ENCODE results near the gene ABCA4. TPM values are rescaled to one million over a fixed set of nuclear protein-coding genes. Genes with fewer than 3 reads are reported as not detected.
A peak's percentile ranks its signal among the peaks of the same experiment; 100 is the strongest.

Gene ABCA4
- total RNA-seq, 1 donor from 2014 or later = 487 TPM

DNA sequence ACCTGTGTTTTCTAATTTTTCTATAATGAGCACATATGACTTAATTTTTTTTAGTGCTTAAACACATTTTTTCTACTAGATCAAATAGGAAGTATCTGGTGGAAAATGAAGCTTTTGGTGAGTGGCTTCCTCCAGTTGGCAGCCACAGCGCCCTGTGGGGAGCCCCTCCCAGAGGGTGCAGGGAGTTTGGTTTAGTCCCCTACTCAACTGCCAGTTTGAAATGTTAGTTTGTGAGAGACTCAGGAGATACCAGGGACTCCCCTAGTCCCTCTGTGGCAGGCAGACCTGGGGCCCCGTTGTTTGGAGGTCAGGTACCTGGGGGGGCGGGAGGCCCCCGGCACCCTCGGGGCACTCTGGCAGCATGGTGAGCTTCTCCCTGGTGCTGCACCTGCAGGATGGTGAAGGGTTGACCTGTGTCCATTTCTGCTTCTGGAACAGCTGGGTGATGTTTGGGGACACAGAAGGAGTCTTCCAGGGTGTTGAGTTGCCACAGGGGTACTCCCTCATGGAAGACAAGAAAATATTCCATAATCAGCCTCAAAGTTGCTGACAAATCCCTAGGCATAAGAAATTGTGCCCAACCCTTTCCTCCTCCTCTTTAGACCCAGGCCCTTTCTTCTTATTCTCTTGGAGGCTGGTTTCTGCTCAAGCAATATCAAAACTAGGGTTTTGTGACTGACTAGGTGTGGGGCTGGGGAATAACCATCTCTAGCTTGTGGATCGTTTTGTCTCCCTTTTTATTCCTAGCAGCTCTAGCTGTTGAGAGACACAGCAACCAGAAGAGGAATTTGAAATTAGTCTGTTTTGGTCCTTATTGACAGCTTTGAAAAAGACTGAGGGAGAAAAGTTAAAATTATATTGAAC, 91.6 kb downstream of the ABCA4 start:
- no peak for DNase-seq (ENCODE audit: low read depth in 2 of 2)

DNA sequence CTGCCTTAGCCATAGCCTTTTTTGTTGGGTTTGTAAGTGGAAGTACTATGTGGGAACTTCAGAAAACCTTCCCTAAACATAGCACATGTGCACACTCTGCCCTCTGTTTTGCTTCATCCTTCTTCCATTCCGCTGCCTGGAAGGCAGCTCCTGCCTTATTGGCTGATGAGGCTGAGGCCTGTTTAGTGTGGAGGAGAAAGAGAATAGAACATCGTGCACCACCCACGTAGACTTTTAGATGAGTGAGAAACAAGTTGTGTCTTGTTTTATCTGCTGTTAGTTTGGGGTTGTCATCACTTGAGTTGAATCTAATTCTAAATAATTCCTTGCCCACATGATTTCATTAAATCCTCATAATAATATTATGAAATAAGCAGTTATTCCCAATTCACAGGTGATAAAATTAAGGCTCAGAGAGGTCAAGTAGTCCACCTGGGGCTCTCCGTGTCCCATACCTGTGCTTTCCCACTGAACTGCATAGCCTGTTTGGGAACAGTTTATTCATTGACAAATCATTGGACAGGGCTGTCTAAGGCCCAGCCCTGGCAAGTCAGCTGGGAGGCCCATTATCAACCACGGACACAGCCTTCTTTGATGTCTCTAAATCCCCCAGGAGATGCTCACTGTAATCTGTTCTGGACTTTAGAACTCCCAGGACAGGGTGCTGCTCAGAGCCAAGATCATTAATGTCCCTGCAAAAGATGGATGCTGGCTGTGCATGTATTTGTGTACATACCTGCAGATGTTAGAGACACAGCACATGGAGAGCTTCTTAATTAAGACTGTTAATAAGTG, 93.0 kb downstream of the ABCA4 start:
- DNase-seq (ENCODE audit: low read depth in 2 of 2) = no peak

DNA sequence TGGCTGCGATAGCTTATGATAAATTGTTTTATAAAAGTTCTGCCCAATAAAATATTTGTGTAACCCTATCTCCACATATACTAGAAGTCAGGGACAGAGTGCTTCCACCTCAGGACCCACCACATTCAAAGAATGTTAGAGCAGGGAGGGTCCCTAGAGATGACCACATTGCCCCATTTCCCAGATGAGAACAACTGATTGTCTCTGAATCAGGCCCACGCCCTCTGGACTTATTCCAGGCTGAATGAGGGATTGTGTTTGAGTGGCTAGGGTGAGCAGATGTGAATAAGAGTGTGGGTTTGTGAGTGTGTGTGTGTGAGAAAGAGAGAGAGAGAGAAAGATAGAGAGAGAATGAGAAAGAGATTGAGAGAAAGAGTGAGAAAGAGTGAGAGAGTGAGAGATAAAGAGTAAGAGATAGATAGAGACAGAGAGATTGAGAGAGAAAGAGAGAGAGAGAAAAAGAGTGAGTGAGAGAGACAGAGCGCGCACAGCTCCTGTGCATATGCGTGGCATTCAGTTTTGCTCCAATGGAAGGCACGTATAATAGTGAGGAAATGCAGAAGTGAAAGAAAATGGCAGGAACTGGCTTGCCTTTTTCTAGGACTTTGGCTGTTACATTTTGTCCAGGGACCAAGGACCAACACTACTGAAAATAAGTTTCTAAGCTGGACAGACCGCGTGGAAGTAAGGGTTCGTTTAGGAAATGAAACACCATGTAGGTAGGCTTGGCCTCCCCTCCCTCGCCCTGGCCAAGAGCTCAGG, 94.1 kb downstream of the ABCA4 start:
- no peak for DNase-seq (ENCODE audit: low read depth in 2 of 2)

DNA sequence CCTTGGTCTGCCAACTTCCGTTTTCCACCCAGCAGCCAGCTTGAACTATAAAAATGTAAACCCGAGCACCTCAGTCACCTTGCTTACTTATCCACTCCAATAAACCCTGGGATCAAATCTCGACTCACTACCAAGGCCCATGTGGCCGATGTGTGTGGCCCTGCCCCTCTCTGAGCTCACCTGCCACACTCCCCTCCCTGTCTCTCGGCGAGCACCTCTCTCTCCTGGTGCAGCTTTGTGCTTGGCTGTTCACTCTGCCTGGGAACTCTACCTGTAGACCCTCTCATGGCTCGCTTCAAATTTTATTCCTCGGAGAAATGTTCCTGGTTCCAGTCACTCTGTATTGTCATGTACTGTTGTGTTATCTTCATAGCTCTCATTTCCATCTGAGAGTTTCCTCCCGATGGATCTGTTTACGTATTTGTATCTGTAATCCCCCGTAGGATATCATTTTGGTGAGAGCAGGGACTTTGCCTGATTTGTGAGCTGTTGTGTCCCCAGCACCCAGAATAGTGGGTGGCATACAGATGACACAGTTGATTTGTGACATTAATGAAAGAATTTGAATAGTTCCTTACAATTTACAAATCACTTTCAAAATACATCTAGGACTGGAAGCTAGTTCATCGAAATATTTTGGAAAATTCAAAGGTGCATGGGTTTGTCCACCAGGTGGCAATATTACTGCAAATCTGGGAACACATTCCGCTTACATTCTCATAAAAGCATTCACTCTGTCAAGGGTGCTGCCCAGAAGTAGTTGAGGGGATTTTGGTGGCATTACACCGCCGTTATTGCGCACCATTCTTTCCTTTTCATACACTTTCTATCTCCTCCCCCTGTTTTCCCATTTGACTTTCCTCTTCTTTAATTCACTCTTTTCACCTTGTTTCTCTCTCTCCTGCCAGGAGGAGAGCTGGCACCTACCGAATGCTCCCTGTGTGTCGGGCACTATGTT, 95.3 kb downstream of the ABCA4 start:
- DNase-seq (ENCODE audit: low read depth in 2 of 2) = peak; percentile 83 to 84

DNA sequence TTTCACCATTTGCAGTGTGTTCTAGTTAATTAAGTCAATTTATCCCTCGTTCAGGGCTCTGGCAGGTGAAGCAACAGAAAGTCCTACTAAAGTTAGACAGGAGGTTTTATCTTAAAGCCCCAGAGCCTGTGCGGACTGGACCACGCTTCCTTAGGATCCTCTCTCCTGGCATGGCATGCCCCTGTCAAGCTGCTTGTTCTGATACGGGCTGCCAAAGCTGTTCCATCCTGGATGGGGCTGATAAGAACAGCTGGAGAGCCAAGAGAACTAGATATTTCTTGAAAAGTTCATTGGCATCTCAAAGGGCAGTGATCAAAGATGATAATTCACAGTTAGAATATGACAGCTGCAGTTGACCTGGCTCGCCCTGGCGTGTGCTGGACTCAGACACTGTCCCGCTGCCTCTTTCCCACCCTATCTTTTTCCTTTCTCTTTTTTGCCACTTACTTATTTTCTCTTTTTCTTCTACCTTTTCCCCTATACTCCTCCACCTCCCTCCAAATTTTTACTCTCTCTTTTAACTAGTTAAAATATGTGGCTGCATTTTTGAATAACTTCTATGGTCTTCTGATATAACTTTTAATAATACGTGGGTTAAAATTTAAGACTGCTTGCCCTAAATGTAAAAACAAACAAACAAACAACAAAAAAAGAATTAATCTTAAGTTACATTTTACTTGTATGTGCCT, 96.7 kb downstream of the ABCA4 start:
- no peak for DNase-seq (ENCODE audit: low read depth in 2 of 2)

DNA sequence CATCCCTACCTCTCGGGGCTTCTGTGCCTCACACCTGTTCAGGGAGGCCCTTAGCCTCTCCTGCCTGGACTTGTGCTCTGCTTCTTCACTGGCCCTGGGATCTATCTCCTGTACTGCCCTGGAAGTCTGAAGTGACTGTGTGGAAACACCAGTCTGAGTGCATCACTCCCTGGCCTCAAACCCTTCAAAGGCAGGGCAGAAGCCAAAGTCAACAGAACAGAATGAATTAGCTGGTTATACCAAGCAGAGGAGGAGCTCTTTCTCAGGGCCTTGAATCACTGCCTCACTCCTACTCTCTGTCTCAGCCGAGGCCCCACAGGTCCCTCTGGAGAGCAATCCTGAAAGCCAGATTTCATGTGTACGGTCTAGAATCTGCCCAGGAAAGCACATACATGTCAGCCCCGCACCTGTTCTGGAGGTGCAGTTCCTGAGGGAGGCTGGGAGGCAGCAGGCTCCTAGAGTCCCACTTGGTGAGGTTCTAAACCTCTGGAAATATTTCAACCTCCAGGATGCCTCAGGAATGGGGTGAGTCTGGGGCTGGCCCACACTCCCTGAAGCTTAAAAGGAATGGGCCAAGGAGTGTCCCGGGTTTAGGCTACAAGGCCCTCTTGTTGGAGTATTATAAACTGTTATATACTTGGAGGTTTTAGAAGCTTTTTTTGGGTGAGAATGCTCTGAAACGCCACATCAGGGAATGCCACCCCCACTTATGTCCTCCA, 98.3 kb downstream of the ABCA4 start:
- DNase-seq (ENCODE audit: low read depth in 2 of 2) = peak in 1 of 2 donors; percentile 45

DNA sequence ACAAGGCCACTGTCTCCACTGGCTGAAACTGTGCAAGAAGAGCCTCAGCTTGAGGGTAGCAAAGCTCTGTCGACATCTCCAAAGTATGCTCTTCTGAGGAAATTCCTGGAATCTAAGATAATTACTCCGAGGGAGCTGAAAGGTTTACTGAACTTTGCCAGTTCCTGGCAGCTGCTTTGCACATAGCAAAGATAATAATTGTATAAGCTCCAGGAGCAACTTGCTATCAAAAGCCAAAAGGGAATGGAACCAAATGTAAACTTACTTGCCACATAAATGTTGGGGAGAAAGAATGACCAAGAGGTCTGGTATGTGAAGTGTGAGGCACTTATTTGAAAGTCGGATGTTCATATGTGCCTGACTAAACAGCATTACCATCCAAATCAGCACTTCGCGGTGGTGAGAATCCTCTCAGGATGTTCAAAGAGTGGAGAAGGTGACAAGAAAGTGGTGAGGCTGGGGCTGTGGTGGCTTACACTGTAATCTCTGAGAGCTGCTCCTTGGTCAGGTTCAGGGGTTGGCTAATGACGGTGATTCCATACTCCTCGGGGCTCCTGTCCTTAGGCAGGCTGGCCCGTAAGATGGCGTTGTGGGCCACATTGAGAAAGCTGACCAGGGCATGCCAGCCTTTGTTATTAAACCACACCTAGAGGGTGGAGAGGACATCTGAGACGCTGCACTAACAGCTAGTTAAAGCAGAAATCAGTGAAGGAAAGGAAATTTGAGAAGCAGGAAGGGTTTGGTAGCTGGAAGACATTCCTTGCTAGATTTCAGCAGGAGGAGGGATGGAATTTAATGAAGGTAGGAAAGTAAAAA, 100.0 kb downstream of the ABCA4 start:
- DNase-seq (ENCODE audit: low read depth in 2 of 2) = peak in 1 of 2 donors; percentile 59

DNA sequence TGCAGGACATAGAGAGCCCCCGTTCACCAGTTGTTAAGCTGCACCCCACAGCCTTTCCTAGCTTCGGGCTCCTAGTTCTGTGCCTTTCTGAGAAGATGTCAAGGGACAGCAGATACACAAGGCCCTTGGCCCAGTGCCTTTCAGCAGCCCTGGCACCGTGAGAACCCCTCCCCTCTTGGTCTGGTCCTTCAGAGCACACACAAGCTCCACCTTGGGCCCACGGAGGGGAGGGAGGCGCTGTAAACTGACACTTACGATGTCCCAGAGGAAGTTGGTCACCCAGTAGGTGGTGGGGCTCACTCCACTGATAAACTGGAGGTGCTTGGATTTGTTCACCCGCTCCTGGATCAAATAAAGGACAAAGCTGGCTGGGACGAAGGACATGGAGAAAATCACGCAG, 101.6 kb downstream of the ABCA4 start:
- no peak for DNase-seq (ENCODE audit: low read depth in 2 of 2)

DNA sequence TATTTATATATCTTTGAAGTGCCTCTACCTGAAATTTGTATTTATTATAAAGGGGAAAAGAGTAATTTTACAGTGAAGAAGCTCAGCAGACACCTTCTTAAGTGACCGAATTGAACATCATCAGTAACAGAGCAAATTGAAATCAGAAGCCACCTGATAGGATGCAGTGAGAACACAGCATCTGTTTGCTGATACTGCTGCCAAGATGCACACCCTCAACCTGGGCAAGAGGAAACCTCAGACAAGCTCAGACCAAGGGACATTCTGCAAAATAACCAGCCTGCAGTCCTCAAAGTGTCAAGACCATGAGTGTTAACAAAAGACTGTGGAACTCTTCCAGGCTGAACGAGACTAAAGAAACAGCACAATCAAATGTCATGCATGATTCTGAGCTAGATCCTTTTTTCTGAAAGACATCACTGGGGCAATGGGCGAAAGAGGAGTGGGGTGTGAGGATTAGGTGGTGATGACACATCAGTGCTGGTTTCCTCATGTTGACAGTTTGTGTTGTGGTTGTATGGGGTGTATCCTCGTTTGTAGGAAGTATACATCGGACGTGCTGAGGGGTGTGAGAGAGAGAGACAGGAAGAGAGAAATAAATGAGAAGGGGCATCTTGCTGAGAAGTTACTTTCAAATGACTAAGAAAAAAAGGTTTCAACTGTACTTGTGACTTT, 103.7 kb downstream of the ABCA4 start:
- DNase-seq (ENCODE audit: low read depth in 2 of 2) = no peak

DNA sequence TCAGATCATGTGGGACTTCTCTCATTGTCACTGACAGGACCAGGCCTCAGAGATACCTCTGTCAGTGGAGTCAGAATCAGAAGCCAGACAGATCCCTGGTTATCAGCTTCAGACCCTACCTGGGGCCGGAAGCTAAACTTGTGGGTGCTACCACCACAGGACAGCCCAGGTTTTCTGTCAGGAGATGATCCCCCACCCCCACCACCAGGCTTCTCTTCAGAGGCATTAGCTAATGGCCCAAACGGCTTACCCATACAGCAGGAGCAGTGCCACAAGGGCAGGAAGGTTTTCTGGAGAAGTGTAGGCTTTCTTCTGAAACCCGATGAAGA, 105.5 kb downstream of the ABCA4 start:
- no peak for DNase-seq (ENCODE audit: low read depth in 2 of 2)

DNA sequence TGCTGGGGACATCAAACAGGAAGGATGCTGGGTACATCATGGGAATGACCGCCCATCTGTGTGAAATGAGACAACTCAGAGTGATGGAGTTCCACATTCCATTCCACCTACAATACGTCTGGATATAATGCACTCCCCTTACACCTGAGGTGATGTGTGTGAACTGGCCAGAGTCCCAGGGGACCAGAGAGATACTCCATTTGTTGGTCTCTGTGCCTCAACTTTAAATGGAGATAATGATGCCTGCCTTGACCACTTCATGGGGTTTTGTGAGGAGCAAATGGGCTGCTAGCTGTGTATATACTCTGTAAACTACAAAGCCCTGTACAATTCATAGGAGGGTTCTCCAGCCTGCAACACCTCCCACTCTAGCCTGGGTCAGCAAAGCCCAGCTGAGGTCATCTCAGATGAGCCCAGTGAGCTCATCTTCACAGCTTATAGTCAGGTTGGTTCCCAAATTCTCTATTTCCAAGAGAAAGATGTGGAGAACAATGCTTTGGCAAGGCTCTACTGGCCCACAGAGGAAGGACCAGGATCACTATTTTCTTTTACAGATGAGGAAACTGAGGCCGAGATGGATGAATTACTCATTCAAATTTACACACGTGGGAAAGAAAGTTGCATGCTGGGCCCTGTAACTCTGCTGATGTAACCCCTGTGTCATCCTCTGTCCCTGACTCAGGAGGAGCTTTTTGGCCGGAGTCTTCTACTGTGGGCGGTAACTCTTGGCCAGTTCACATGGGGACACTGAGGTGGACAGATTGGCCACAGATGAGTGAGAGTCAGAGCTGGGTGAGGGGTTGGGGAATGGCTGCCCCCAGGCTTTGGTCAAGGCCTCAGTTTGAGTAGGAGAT, 106.1 kb downstream of the ABCA4 start:
- DNase-seq (ENCODE audit: low read depth in 2 of 2) = no peak

DNA sequence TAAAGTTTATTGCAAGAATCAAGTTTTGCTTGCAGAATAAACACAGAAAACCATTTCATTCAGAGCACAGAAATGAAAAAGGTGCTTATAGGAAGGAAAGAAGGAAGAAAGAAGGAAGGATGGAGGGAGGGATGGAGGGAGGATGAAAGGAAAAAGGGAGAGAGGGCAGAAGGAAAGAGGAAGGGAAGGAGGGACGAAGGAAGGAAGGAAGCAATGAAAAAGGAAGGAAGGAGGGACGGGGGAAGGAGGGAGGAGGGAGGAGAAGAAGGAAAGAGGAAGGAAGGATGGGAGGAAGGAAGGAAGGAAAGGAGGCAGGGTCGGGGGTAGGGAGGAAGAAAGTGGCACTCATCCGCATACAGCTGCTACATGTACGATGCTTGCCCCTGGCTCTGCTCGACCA, 106.9 kb downstream of the ABCA4 start:
- DNase-seq (ENCODE audit: low read depth in 2 of 2) = no peak

DNA sequence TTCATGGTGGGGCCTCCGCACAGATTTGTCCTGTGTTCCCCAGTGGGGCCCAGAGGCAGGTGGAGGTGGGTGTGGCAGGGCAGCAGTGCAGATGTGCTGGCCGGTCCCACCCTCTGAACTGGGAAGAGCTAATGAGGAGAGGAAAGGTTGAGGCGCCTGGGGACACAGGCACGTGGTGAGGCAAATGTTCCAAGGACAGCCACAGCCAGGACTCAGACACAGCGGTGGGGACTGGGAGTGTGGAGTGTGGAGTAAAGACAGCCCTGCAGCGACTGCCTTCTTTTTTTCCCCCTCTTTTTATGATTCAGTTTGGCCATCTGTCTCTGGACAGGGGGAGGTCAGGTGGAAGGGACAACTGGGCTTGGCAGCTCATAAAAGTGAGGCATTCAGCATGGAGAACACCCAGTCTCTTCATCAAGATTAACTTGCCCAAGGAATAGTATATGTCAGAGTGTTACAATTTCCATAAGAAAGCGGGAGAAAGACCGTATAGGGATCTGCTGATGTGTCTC, 107.5 kb downstream of the ABCA4 start:
- DNase-seq (ENCODE audit: low read depth in 2 of 2) = no peak

DNA sequence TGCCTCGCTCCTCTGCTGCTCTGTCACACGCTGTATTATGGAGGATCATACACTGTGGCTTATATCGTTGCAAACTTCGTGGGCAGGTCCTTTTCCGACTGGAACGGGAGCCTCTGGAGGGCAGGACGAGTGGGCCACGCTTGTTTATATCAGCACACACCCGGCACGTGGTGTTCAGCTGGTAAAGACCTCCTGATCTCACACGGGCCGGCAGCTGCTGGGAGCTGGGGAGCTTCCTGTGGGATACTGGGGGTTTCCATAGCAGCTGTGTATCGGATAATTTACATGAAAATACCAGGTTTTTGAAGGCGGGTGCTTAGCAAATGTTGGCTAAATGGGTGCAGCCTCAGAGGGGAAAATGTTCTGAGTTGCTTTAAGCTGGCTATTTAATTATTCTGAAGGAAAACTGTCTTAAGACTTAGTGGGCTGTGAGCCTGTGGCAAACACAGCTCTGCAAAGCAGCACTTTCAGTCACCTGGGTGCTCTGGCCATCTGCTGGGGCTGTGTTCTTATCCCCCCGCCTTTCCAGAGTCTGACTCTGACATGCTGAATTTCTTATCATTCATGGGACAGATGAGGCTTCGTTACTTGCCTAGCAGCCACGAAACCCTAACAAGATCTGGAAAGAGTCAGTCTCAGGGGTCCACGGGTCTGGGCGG, 108.1 kb downstream of the ABCA4 start:
- DNase-seq (ENCODE audit: low read depth in 2 of 2) = peak in 1 of 2 donors; percentile 8

DNA sequence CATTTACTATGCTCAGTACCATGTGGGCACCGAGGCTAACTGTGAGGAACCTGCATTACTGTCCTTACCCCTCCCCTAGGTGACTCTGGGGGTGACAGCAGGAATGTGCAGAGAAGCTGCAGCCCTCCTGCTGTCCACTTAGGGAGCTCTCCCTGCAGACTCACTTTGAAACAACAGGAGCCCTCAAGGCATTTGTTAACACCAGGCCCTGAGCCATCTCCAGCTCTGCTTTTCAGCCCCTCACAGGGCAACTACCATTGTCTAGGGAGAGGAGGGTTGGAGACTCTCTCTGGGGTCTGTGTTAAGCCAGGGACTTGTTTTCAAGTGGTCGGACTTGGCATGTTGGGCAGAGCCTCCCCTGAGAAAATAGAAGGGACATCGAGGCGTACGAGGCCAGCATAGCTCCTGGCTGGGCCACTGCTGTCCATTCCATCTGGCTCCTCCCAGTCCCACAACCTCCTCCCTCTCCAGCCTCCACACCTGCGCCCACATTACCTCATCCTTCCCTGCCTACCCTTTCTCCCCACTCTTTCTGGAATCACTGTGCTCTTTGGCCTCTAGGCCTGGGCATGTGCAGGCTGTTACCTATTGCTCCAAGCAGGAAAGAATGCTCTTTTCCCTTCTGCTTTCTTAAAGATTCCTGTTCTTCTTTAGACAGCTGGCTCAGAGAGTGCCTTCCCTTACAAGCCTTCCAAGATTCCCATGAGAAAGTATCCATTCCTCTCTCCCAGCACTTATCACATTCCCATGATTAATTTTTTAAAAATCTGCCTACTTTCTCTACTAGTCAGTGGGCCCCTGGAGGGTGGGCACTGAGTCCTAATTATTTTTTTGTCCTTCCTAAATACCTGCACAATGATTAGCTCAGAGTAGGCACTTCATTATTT, 109.0 kb downstream of the ABCA4 start:
- DNase-seq (ENCODE audit: low read depth in 2 of 2) = no peak

DNA sequence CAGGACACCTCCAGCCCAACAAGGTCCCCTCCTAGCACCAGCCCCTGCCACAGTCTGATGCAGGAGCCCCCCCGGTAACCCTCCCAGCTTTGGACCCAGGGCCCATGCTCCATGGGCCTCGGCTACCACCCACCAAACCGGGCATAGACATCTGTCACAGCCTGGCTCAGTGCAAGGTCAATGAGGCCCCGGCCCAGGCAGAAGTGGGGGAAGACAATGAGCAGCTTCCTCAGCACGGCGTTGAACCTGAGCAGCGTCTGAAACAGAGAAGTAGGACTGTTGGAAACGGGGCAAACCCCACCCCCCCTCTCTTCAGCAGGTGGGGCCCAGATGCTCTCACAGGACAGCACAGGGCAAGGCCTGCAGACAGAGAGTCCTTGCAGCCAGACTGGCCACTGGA, 109.8 kb downstream of the ABCA4 start:
- DNase-seq (ENCODE audit: low read depth in 2 of 2) = no peak
